ENCODE measurements around the gene FBXO47. TPM values are rescaled to one million over a fixed set of nuclear protein-coding genes. Genes with fewer than 3 reads are reported as not detected.
"Not testable (repeated sequence)": the region's sequence is repeated elsewhere in the genome, so short reads cannot be mapped to it uniquely, and the experiment has no call there.

Gene FBXO47
- total and polyA plus RNA-seq, 8 donors = not detected

DNA sequence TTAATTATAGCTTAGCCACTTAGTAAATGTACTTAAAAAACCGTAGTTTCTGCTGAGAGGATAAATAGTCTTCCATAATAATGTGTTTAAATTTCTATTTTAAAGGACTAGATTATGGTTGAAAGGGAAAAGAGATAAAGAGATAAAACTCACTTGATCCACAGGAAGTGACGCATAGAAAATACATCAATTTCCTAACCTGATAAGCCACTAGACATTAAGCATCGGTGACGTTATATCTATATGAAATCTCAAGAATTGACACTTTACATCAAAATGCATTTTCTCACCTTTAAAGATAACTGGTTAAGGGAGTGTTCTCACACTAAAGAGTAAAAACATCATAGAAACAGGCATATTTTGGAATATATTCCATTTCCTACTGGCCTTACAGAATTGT, 5.8 kb downstream of the FBXO47 start:
- DNase-seq (no peak), ATAC-seq (no peak)
- no peaks in the 10 kb centered on the region for H3K36me3 ChIP-seq
- TF ChIP-seq, protein P1, sequence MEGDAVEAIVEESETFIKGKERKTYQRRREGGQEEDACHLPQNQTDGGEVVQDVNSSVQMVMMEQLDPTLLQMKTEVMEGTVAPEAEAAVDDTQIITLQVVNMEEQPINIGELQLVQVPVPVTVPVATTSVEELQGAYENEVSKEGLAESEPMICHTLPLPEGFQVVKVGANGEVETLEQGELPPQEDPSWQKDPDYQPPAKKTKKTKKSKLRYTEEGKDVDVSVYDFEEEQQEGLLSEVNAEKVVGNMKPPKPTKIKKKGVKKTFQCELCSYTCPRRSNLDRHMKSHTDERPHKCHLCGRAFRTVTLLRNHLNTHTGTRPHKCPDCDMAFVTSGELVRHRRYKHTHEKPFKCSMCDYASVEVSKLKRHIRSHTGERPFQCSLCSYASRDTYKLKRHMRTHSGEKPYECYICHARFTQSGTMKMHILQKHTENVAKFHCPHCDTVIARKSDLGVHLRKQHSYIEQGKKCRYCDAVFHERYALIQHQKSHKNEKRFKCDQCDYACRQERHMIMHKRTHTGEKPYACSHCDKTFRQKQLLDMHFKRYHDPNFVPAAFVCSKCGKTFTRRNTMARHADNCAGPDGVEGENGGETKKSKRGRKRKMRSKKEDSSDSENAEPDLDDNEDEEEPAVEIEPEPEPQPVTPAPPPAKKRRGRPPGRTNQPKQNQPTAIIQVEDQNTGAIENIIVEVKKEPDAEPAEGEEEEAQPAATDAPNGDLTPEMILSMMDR (IDR thresholded peaks at IDR 0.05) = no peak
- no peaks in the 10 kb centered on the region for H3K4me1 ChIP-seq
- no peak overlapping the region for H3K4me3 ChIP-seq
- H3K27ac ChIP-seq = no peak overlapping the region
- no peaks in the 10 kb centered on the region for H3K9me3 ChIP-seq
- intact Hi-C loops (cut with DNase I) = no loop called here
- H3K27me3 ChIP-seq = no peaks in the 10 kb centered on the region

DNA sequence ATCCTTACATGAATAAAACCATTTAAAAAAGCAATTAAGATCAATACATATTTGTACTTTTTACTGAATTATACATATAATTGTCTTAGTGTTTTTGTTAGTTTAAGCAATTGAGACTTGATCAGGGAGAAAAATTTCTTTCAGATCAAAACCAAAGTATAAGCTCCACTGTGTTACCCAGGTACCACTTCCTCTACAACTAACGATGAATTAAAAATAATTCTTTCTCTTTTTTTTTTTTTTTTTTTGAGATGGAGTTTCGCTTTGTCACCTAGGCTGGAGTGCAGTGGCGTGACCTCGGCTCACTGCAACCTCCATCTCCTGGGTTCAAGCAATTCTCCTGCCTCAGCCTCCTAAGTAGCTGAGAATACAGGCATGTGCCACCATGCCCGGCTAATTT, 6.8 kb downstream of the FBXO47 start:
- H3K36me3 ChIP-seq = no peaks in the 10 kb centered on the region
- H3K4me1 ChIP-seq = no peaks in the 10 kb centered on the region
- no peaks in the 10 kb centered on the region for H3K9me3 ChIP-seq
- ATAC-seq (no peak), DNase-seq (no peak)
- intact Hi-C loops (cut with DNase I) = no loop called here
- no peak overlapping the region for H3K27ac ChIP-seq
- TF ChIP-seq, protein P1 (IDR thresholded peaks at IDR 0.05) = no peak
- no peaks in the 10 kb centered on the region for H3K27me3 ChIP-seq
- H3K4me3 ChIP-seq = no peak overlapping the region

DNA sequence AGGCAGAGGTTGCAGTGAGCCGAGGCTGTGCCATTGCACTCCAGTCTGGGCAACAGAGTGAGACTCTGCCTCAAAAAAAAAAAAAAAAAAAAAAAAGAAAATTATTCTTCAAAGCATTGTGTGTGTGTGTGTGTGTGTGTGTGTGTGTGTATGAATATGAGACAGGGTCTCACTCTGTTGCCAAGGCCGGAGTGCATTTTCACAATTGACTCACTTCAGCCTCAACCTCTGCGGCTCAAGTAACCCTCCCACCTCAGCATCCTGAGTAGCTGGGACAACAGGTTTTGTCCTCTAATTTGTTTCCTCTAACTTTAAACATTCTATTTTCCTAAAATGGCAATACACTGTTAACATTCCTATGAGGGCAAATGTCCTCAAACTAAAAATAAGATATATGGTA, 7.7 kb downstream of the FBXO47 start:
- no peaks in the 10 kb centered on the region for H3K36me3 ChIP-seq
- H3K27me3 ChIP-seq = no peaks in the 10 kb centered on the region
- H3K4me1 ChIP-seq = no peaks in the 10 kb centered on the region
- H3K27ac ChIP-seq = no peak overlapping the region
- H3K4me3 ChIP-seq = no peak overlapping the region
- ATAC-seq (no peak), DNase-seq (no peak)
- TF ChIP-seq, protein P1 (IDR thresholded peaks at IDR 0.05) = no peak
- no peaks in the 10 kb centered on the region for H3K9me3 ChIP-seq
- intact Hi-C loops (cut with DNase I) = no loop called here

DNA sequence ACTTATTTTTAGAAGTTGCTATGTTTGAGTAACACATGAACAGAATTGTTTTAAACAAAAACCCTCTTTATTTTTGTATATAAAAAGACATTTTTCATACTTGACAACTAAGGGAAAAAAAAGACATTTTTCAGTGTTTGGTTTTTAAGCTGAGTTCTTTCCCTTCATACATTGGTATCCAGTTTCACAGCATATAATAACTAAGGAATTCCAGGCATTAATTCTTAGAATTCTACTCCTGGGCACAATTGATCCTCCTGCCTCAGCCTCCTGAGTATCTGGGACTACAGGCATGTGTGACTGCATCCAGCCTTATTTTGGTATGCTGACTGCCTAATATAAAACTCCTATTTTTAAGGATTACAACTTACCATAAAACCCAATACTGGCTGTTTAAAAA, 8.4 kb downstream of the FBXO47 start:
- ATAC-seq (no peak), DNase-seq (no peak)
- Histone ChIP-seq H3K36me3 (no peaks in the 10 kb centered on the region), H3K27ac (no peak overlapping the region), H3K4me3 (no peak overlapping the region), H3K27me3 (no peaks in the 10 kb centered on the region), H3K9me3 (no peaks in the 10 kb centered on the region), H3K4me1 (no peaks in the 10 kb centered on the region)
- intact Hi-C loops (cut with DNase I) = no loop called here
- TF ChIP-seq, protein P1 (IDR thresholded peaks at IDR 0.05) = no peak

DNA sequence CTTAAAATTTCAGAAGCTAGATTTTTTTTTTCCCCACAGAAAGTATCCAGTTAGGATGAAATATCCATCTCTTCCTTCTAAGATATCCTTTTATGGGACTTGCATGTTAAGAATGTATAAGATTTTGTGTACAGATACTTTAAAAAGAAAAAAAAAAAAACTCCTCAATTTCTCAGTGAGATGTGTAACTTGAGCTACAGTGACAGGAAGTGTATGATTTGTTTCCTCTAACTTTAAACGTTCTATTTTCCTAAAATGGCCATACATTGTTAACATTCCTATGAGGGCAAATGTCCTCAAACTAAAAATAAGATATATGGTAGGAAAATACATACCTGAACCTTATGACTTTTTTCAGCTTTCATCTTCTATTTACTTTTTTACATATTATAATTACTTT, 8.9 kb downstream of the FBXO47 start:
- no peaks in the 10 kb centered on the region for H3K36me3 ChIP-seq
- no peaks in the 10 kb centered on the region for H3K9me3 ChIP-seq
- no peaks in the 10 kb centered on the region for H3K27me3 ChIP-seq
- DNase-seq (no peak), ATAC-seq (no peak)
- no peak overlapping the region for H3K27ac ChIP-seq
- TF ChIP-seq, protein P1 (IDR thresholded peaks at IDR 0.05) = no peak
- H3K4me3 ChIP-seq = no peak overlapping the region
- H3K4me1 ChIP-seq = no peaks in the 10 kb centered on the region
- intact Hi-C loops (cut with DNase I) = no loop called here

DNA sequence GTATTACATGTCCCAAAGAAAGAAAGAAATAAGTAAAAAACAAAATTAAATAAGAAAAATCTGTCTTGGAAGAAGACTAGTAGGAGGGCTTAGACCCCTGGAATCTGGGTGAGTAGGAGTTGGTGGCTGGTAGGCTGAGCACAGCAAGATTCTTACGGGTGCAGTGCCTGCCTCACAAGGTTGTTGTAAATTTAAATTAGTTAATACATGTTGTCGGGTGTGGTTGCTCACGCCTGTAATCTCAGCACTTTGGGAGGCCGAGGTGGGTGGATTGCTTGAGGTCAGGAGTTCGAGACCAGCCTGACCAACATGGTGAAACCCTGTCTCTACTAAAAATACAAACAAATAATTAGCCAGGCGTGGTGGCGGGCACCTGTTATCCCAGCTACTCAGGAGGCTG, 13.4 kb downstream of the FBXO47 start:
- ATAC-seq; H3K36me3 ChIP-seq; H3K27me3 ChIP-seq; H3K9me3 ChIP-seq; H3K4me1 ChIP-seq; intact Hi-C loops (cut with DNase I); H3K4me3 ChIP-seq; DNase-seq; H3K27ac ChIP-seq: not testable (repeated sequence)
